CD4-positive, alpha-beta T cell treated with Interleukin-2 at 100 ng/mL for 4 hours (primary cell): ENCODE measurements around the gene TMEM240.
"Not testable (repeated sequence)": the region's sequence is repeated elsewhere in the genome, so short reads cannot be mapped to it uniquely, and the experiment has no call there.

ENCODE experiments used
- DNase-seq: peaks from one replicate; pipeline ENCODE4 v3.0.0-alpha.2; 2020; ENCODE audit warnings: low spot score

TMEM240 gene

DNA sequence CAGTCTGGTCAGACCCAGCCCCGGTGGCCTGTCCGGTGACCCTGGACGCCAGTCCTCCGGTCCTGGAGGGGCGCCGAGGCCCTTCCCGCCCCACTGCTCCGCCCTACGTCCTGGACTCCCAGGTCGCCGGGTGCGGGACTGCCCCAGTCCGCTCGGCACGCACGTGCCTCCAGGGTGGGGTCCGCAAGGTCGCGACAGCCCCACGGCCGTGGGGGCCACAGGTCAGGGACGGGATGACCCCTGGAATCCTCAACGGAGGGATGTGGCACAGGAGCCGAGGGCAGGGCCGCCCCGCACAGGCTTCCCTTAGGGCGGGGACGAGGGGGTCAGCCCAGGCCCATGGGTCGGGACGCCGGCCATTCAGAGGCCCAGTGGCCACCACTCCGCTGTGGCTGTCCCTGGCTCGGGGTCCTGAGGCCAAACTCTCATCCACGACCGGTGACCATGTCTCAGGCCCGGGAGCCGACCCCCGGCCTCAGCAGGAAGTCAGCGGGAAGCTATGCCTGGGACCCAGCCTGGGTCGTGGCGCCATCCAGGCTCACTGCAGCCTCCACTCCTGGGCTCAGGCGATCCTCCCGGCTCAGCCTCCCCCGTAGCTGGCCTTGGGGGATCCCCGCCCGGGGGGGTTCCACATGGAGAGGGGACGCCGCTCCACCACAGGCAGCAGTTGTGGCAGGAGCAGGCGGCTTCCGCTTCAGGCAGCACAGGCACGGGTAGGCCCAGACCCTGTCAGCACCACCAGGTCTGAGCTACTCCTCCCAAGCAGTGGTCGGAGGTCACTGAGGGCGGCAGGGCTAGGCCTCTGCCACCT is 599 bp upstream of the TMEM240 start:
- DNase-seq: no peak

DNA sequence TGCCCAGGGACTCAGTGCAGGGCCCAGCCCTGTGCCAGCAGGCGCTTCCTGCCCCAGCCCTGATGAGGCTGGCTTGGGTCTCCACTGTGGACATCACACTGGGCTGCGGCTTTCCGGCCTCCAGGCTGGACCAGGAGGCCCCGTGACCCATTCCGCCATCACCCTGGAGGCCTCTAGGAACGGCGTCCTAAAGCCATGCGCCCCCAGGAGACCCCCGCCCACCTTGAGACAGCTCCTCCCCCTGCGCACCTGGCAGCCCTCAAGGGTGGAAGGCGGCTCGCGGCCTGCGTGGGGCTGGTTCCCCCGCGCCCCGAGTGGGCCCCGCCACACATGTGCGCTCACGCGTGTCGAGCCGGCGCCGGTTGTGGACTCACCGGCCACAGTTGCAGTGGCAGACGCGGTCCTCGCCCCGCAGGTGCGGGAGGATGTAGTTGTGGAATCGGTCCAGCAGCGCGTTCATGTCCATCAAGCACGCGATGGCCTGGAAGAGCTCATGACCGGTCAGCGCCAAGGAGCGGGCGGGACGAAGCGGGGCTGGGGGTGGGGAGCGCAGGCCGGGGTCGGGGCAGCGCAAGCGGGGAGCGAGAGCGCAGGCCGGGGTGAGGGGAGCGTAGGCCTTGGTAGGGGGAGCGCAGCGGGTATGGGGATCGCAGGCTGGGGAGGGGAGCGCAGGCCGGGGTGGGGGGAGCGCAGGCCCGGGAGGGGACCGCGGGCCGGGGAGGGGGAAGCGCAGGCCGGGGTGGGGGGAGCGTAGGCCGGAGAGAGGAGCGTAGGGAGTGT is 924 bp downstream of the TMEM240 start:
- DNase-seq: no peak

DNA sequence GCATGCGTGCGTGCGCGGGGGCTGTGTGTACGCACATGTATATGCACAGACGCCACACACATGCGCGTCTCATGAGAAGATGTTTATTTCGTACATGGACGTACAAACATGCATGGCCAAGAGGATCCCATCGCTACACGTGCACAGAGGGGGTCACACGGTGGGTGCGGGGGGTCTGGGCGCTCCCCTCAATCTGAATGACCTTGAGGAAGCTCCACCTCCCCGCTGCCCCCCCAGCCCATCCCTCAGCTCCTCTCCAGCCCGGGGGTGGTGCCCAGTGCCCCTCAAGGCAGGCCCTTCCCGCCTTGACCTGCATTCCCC is 1.5 kb downstream of the TMEM240 start:
- DNase-seq: no peak

DNA sequence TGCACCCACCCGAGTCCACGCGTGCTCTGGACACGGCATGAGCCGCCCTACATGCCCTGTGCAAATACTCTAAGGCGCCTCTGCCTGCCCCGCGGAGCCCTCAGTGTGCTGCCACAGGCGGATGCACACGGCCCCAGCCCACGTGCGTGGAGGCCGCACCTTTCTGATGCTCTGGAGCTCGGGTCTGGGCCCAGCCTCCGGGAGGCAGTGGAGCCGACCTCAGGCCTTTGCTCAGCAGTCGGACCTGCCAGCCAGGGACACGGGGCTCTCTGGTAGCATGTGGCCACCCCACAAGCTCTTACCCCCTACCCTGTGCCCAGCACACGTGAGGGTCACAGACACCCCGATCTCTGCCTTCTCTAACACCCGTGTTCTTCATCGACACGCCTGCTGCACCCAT is 2.1 kb downstream of the TMEM240 start:
- no peak for DNase-seq

DNA sequence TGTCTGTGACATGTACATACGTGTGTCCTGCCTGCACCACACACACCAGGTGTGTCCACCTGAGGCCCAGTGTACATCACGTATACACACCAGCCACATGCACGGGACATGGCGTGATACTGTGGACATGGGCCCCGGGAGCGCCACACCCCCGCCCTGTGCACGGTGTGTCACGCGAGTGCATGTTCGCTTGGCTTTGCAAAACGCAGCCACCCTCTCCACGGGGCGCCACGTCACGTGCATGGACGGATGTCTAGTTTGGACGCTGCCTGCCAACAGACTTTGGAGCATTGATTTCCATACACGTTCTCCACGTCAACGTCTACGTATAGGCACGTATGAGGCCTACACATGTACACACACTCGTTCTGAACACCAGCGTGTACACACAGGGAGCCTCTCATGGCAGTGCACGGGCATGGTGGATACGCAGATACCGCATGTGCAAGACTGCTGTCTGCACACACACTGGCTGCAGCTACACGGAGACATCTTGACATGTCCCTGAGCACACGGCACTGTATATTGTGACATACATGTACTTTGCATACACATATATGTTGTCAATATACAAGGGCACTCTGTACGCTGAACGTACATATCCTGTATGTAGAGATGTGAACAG is 2.7 kb downstream of the TMEM240 start:
- no peak for DNase-seq

DNA sequence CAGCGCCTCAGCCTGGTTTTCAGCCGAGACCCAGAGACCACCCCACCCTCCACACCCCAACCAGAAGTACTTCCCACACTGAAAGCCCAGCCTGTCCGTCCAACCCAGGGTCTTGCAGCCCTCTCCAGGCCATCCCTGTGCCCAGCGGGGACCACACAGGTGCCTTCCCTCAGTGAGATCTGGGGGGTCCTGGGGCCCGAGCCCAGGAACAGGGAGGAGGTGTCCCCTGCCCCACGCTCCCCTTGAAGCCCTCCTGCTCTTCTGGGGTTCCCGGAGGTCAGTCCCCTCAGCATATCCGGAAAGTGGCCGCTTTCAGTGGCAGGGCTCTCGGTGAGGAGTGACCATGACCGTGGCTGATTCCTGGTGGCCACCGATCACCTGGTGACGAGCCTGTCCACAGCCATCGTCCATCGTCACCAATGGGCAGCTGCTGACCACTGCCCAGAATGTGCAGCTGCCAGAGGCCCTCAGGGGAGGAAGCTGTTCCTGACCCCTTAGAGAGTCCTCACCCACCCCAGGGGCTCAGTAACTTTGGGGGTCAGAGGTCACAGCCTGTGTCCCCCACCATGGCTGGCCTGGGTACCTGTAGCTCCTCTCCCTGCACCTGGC is 3.4 kb downstream of the TMEM240 start:
- DNase-seq: no peak

DNA sequence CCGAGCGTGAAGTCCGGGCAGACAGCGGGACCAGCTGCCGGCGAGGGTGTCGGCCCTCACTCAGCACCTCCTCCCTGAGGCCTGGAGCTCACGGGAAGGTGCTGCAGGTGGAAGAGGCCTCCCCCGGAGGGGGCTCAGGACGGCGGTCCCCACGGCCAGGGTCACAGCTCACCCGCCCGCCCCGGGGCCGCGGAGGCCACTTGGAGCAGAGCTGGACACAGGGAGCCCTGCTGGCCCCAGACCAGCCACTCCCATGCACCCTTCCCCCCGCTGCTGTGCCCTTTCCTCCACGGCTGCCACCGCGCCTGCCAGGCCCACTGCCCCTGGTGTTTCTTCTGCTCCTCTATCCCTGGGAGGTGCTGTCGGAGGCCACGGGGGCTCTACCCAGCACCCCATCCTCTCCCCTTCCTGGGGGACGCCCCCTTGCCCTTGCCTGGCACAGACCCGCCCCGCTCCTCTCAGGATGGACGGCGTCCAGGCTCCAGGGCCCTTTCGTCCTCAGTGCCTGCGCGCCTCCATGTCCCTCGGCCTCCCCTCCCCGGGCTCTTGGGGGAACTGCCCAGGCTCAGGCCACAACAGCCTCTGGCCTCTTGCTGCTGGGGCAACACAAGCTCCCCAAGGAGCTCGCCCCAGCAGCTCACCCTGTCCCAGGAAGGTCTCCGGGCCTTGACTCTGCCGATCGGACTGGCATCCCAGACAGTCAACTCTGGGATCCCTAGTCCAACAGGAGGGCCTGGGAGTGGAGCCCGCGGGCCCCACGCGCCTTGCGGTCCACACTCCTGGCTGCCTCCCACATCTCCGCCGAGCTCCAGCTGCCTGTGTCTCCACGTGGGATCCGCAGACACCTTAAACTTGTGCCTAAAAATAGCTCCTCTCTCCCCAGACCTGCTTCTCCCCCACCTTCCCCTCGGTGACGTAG is 4.1 kb downstream of the TMEM240 start:
- DNase-seq: no peak

DNA sequence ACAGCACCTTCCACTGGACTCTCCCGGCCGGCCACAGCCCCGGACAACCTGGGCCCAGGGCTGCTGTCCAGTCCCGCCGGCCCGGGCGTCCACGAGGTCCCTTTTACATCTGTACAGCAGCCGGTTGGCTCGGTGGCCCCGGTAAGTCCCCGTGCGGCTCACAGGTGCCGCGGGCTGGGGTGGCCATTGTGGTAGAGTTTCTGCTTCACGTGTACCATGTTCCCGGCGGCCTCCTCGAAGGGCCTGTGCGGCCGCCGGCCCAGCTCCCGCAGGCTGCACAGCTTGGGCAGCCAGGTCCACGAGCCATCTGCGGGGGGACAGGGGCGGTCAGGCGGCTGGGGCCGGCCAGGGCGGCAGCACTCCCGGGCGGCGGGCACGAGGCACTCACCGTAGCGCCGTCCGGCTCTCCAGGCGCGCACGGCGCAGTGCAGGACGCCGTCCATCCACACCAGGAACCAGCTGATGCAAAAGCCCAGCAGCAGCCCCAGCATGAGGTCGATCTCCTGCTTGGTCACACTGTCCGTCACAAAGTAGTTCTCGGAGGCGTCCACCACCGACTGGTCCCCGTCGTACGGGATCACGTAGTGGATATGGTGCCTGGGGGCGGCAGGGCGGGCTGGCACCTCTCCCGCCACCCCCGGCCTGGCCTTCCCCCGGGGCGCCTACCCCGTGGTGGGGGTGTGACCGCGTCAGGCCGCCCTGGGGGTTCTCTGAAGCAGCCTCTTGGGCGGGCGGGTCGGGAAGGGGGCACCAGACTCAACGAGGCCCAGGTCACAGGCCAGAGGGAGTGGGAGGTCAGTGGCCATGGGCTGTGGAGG is 5.0 kb downstream of the TMEM240 start:
- DNase-seq: no peak

DNA sequence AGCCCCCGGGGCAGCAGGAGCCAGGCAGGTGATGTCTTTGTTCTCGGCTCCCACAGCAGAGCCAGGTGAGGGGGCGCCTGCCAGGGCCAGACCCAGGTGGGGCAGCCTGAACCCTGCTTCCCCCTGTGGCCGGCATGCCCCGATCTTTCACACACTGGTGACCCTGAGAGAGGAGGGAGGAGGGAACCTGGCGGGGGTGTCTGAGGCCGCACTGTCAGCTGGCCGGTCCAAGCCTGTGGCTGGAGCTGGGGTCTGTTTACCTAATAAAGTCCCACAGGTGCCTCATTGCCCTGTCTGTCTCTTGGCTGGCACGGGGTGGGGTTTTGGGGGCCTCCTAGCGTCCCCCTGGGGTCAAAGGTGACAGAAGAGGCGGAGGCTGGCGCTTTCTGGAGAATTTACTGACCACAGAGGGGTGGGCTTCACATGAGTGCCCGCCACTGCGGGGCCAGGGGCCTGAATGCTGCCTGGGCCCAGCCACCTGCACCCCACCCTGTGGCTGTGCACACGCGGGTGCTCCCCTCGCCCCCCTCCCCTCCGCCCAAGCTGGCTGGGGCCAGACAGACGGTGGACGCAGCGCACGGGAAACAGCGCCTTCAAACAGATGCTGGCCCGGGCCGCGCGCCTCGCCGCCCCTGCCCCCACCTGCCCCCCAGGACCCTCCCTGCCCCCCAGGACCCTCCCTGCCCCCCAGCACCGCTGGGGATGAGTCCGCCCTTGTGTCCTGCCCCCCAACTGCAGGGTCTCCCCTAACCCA is 5.8 kb downstream of the TMEM240 start:
- no peak for DNase-seq

DNA sequence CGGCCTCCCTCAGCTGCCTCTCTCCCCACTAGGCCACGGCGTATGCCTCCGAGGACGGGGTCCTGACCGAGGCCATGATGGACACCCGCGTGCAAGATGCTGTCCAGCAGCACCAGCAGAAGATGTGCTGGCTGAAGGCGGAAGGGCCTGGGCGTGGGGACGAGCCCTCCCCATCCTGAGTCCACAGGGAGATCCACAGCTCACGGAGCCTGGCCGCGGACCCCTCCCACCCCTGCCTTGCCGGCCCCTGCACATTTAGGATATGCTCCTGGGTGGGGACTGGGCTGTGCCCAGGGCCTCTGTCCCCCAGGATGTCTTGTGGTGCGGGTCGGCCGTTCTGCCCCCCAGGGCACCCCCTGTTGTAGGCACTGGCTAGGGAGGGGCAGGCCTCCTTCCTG is 6.5 kb downstream of the TMEM240 start:
- not testable (repeated sequence) for DNase-seq

DNA sequence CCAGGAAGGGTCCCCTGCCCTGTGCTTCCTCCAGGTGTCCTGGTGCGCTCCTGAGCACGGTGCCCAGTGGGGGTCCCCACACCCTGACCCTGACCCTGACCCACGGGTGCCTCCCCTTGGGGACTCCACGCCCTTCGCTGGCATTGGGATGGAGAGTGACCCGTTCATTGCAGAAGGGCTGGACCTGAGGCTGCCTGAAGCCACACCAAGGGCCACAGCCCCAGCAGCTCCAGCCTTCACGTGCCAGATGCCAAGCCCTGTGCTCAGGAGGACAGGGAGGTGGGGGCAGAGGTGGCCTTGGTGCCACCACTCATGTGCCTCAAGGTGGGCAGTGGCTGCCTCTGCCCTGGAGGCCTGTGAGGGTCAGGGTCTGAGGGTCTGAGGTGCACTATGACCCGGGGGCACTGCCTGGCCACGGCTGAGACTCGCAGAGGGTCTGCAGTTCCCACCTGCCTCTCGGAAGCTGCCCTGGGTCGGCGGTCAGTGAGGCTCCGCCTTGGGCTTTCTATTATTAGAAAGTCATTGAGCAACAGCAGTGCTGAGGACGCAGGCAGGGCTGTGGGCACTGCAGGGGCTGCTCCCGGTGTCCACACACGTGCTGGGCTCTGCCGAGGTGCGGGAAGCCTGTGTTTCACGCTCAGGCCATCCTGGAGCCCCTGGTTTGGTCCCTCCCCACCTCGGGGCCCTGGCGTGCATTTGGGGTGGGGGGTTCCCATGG is 7.1 kb downstream of the TMEM240 start:
- not testable (repeated sequence) for DNase-seq

DNA sequence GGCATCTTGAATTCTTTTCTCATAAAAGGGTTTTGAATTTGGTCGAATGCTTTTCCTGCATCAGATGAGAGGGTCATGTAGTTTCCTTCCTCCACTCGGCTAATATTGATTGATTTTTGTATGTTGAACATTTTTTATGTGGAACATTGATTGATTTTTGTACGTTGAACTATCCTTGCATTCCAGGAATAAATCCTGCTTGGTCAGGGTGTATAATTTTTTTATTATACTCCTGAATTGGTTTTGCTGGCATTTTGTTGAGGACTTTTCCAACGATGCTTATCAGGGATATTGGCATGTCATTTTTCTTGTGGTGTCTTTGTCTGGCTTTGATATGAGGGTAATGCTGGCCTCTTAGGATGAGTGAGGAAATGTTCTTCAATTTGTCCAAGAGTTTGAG is 8.5 kb downstream of the TMEM240 start:
- no peak for DNase-seq

DNA sequence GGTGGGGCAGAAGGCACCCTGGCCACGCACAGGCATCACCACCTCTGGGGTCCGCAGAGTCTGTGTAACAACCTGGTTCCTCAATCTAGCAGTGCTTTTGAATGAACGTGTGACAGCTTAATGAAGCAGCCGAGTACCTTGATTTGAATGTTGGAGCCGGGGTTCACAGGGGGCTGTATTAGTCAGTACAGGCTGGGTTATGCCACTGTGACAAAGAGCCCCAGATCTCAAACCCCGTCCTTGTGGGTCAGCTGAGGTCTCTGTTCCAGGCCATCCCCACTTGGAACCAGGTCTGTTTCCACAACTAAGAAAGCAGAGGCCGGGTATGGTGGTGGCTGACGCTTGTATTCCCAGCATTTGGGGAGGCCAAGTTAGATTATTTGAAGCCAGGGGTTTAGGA is 10.5 kb downstream of the TMEM240 start:
- no peak for DNase-seq

DNA sequence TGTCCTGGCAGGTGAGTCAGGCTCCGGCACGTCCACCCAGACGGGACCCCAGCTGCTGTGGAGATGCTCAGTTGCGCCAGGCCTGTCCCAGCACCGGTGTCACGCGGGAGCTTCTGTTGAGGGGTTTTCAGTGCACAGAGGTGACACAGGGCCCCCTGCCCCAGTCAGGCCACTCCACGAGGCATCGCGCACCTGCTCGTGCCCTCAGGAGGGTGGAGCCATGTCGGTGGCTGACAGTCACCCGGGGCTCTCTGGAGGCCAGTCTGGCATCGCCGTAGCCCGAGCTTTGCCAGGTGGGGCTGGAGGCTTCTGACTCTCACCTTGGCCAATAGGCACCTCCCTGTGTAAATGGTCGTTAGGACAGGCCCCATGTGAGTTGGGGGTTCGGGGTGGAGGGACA is 11.1 kb downstream of the TMEM240 start:
- no peak for DNase-seq

DNA sequence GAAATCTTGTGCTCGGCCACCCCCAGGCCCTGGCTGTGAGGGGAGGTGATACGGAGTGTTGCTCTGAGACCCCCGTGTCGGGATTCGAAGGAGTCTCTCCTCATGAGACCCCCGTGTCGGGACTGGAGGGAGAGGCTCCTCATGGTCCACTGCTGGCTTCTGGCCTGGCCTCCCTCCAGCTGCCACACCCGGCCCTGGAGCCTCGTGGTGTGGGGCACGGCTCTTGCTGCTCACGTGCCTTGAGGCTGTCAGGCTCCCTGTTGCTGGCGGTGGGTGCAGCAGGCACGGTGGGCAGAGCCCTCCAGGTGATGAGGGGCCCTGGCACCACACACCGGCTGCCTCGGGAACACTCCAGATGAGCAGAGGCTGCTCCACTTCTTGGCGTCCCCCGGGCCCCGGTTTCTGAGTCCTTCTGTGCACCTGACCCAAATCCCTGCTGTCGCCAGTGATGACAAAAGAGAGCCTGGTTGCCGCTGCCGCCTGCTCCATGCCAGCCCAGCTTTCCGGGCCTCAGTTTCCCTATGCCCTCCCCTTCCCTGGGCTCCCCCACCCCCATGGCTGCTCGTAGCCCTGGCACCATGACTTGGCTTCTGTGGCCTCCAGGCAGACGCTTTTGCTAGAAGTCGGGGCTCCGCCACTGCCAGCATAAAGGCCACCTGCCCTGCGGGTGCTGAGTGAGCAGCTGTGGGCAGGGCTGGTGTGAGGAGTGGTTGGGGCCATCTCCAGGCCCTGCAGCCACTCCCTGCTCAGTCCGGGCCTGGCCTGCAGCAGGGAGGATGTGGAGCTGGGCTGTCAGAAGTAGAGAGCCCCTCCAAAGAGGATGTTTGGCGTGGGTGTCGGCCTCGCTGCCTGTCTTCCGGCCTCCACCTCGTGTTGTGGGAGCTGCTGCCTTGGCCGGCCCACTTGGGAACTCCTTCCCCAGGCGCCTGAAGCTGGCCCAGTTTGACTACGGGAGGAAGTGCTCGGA is 11.8 kb downstream of the TMEM240 start:
- no peak for DNase-seq

DNA sequence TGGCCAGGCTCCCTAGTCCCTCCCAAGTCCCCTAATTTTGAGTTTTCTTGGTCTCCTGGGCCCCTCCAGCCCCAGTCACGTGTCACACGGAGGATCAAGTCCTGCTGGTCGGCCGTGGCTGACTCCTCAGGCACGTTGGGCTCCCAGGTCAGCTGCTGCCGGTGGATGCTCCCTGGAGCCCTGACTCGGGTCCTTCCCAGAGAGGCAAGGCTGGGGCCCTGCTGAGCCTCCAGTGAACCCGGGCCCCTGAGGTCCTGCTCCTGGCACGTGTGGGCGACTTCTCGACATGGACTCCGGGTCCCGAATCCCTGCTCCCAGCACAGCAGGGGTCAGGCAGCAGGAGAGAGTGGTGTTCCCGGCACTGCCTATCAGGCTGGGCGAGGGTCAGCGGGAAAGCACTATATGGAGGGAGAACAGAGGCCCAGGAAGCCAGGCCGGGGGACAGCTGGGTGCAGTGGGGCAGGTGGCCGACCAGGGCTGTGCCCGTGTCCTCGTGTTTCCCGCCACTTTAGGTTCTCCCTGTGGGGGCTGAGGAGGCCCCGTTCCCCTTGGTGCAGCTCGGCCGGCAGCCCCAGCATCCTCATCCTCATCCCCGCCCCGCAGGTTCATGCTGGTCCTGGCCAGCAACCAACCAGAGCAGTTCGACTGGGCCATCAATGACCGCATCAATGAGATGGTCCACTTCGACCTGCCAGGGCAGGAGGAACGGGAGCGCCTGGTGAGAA is 13.2 kb downstream of the TMEM240 start:
- DNase-seq: no peak

DNA sequence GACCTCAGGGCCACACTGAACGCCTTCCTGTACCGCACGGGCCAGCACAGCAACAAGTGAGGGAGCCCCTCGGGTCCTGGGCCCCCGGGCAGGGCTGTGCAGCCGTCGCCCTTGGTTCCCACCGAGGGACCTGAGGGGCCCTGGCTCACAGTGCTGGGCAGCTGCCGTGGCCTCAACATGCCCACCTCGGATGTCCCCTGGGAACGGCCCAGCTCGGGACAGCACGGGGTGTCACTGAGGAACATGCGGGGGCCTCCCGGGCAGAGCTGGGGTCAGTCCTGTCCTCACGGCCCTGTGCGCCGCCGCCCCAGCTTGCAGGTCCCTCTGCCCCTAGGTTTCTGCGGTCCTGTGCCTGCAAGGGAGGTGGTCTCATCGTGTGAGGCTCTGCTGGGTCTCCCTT is 13.9 kb downstream of the TMEM240 start:
- DNase-seq: not testable (repeated sequence)
